SK-N-SH (cell line): ENCODE results near the gene ZNF337. TPM values are rescaled to one million over a fixed set of nuclear protein-coding genes. Genes with fewer than 3 reads are reported as not detected.

Experiments
- CTCF ChIA-PET: fragments of 300-600, 350-600 bp; formaldehyde crosslinking; extraction: SDS; loops from one replicate; lab custom pipeline; 2021; lab: Yijun Ruan, JAX
- POLR2A ChIA-PET: fragments of 350-600 bp; sonication (Branson Sonifier 250); formaldehyde crosslinking; extraction: SDS; loops from one replicate; lab custom pipeline; 2020; ENCODE audit warnings: antibody characterized with exemption, inconsistent platforms; lab: Yijun Ruan, JAX
- DNase-seq: peaks from one replicate; pipeline ENCODE4 v3.0.0; 2012
- H2AFZ ChIP-seq: fragments of 200-600 bp; sonication (generic); 2 replicates; pipeline ENCODE4 v1.8.1; 2016; ENCODE audit warnings: antibody characterized with exemption, mild to moderate bottlenecking, low read depth
- H3F3A ChIP-seq: fragments of 200-600 bp; sonication (generic); replicated peaks from 2 replicates; pipeline ENCODE3; 2016; ENCODE audit warnings: antibody characterized with exemption, mild to moderate bottlenecking; ENCODE audit not compliant: insufficient read depth
- H3K27ac ChIP-seq, 2 experiments: fragments of 200-500 bp in 1 of 2; fragments of 200-600 bp in 1 of 2; sonication (Bioruptor generic) in 1 of 2; sonication (generic), shearing (Covaris generic) in 1 of 2; 2 replicates each; pipeline versions ENCODE4 v1.5.1 to v1.6.1; 2014 to 2016; ENCODE audit warnings: low read depth in 2 of 2, inconsistent platforms in 1 of 2, low read length in 1 of 2, mild to moderate bottlenecking in 1 of 2, mixed read lengths in 1 of 2
- H3K27me3 ChIP-seq: fragments of 200-600 bp; sonication (generic), shearing (Covaris generic); 2 replicates; pipeline ENCODE4 v1.6.1; 2016; ENCODE audit warnings: mixed run types; ENCODE audit not compliant: insufficient read depth
- H3K36me3 ChIP-seq, 2 experiments: fragments of 200-500 bp in 1 of 2; fragments of 200-600 bp in 1 of 2; sonication (Bioruptor generic) in 1 of 2; sonication (generic) in 1 of 2; replicated peaks in 1 of 2; 2 replicates each; pipeline versions ENCODE3 to v1.5.1; 2014 to 2016; ENCODE audit warnings: low read length in 1 of 2, mild to moderate bottlenecking in 1 of 2; ENCODE audit not compliant: insufficient read depth in 2 of 2, control insufficient read depth in 1 of 2
- H3K4me1 ChIP-seq, 2 experiments: fragments of 200-500 bp in 1 of 2; fragments of 200-600 bp in 1 of 2; sonication (Bioruptor generic) in 1 of 2; sonication (generic), shearing (Covaris generic) in 1 of 2; 2 replicates each; pipeline versions ENCODE4 v1.5.1 to v1.6.1; 2014 to 2016; ENCODE audit warnings: low read depth in 1 of 2, low read length in 1 of 2, mixed run types in 1 of 2; ENCODE audit not compliant: insufficient read depth in 2 of 2, control insufficient read depth in 1 of 2
- H3K4me2 ChIP-seq: fragments of 200-600 bp; sonication (generic), shearing (Covaris generic); 2 replicates; pipeline ENCODE4 v1.6.1; 2017; ENCODE audit warnings: mixed run types
- H3K4me3 ChIP-seq, 2 experiments: fragments of 200-500 bp in 1 of 2; fragments of 200-600 bp in 1 of 2; sonication (Bioruptor generic) in 1 of 2; sonication (generic), shearing (Covaris generic) in 1 of 2; 2 replicates each; pipeline versions ENCODE4 v1.5.1 to v1.8.1; 2014 to 2016; ENCODE audit warnings: low read depth in 2 of 2, inconsistent platforms in 1 of 2, low read length in 1 of 2, mild to moderate bottlenecking in 1 of 2, mixed read lengths in 1 of 2, moderate library complexity in 1 of 2
- H3K79me2 ChIP-seq: fragments of 200-600 bp; sonication (generic); 2 replicates; pipeline ENCODE4 v1.8.1; 2017; ENCODE audit warnings: mild to moderate bottlenecking; ENCODE audit not compliant: insufficient read depth
- H3K9ac ChIP-seq: fragments of 200-600 bp; sonication (generic); 2 replicates; pipeline ENCODE4 v1.6.1; 2017; ENCODE audit warnings: mixed run types
- H3K9me2 ChIP-seq: fragments of 200-600 bp; sonication (generic); 2 replicates; pipeline ENCODE4 v1.6.1; 2017; ENCODE audit warnings: mixed run types
- H3K9me3 ChIP-seq: fragments of 200-600 bp; sonication (generic); 2 replicates; pipeline ENCODE4 v1.6.1; 2017; ENCODE audit warnings: mixed run types, mild to moderate bottlenecking, moderate library complexity
- H4K20me1 ChIP-seq: fragments of 200-600 bp; sonication (generic); 2 replicates; pipeline ENCODE4 v1.6.1; 2017; ENCODE audit warnings: mild to moderate bottlenecking, mixed run types; ENCODE audit not compliant: insufficient read depth
- EP300 ChIP-seq, 2 experiments: IDR thresholded peaks; 2 replicates each; pipeline versions ENCODE4 v1.4.0 to v1.6.1; 2012; ENCODE audit warnings: borderline replicate concordance in 1 of 2, low read depth in 1 of 2, low read length in 1 of 2
- EZH2phosphoT487 ChIP-seq: fragments of 200-600 bp; sonication (generic); IDR thresholded peaks from 2 replicates; pipeline ENCODE4 v1.6.1; 2017; ENCODE audit warnings: low read depth, mixed run types, mild to moderate bottlenecking, antibody characterized with exemption, moderate library complexity, borderline replicate concordance
- FOSL2 ChIP-seq: IDR thresholded peaks from 2 replicates; pipeline ENCODE4 v1.4.0; 2012; ENCODE audit warnings: low read depth, mild to moderate bottlenecking, moderate library complexity, borderline replicate concordance
- FOXM1 ChIP-seq: IDR thresholded peaks from 2 replicates; pipeline ENCODE4 v1.4.0; 2012; ENCODE audit warnings: low read depth, mild to moderate bottlenecking
- JUND ChIP-seq: IDR thresholded peaks from 2 replicates; pipeline ENCODE4 v1.4.0; 2012
- MEF2A ChIP-seq: IDR thresholded peaks from 2 replicates; pipeline ENCODE4 v1.4.0; 2012; ENCODE audit warnings: low read depth, borderline replicate concordance
- MXI1 ChIP-seq: IDR thresholded peaks from 2 replicates; pipeline ENCODE4 v1.6.1; 2012; ENCODE audit warnings: mild to moderate bottlenecking, low read depth, low read length, improper control_type of control experiment
- NFIC ChIP-seq: IDR thresholded peaks from 2 replicates; pipeline ENCODE4 v1.4.0; 2012; ENCODE audit warnings: borderline replicate concordance
- POLR2AphosphoS5 ChIP-seq: IDR thresholded peaks from 2 replicates; pipeline ENCODE4 v1.6.1; 2012; ENCODE audit warnings: low read depth, low read length
- RXRA ChIP-seq: IDR thresholded peaks from 2 replicates; pipeline ENCODE4 v1.4.0; 2012; ENCODE audit warnings: low read depth, mild to moderate bottlenecking, borderline replicate concordance
- TAF1 ChIP-seq: IDR thresholded peaks from 2 replicates; pipeline ENCODE4 v1.6.1; 2012; ENCODE audit warnings: low read depth, mild to moderate bottlenecking, low read length, moderate library complexity, borderline replicate concordance
- TEAD4 ChIP-seq: IDR thresholded peaks from 2 replicates; pipeline ENCODE4 v1.4.0; 2012; ENCODE audit warnings: mild to moderate bottlenecking, borderline replicate concordance; ENCODE audit not compliant: insufficient read depth
- YY1 ChIP-seq: IDR thresholded peaks from 2 replicates; pipeline ENCODE4 v1.4.0; 2012; ENCODE audit warnings: low read depth, mild to moderate bottlenecking
- WGBS: methylation state at CpG from one replicate; pipeline ENCODE4 v1.1.6; 2017; ENCODE audit warnings: low lambda C conversion rate; 5-methylcytosine and 5-hydroxymethylcytosine counted together
- polyA plus RNA-seq, 3 experiments: library from polyadenylated mRNA; depleted of rRNA; stranded (reverse); fragments of >200 nt; gene quantifications; 2 replicates each; pipeline ENCODE4 v1.2.3, GENCODE V29; 2012
- TF ChIP-seq, protein P1 (sequence below): fragments of 150-350 bp; IDR thresholded peaks from 2 replicates; pipeline ENCODE4 v1.6.1; 2016; ENCODE audit warnings: mild to moderate bottlenecking, low read depth, low read length
- TF ChIP-seq, protein P2 (sequence below): fragments of 200-600 bp; sonication (generic); IDR thresholded peaks from 2 replicates; pipeline ENCODE4 v1.6.1; 2017; ENCODE audit warnings: antibody characterized with exemption, mild to moderate bottlenecking, moderate library complexity
- TF ChIP-seq, protein P3 (sequence below): IDR thresholded peaks from 2 replicates; pipeline ENCODE4 v1.4.0; 2012; ENCODE audit warnings: low read depth
- TF ChIP-seq, protein P4 (sequence below): IDR thresholded peaks from 2 replicates; pipeline ENCODE4 v1.6.1; 2012; ENCODE audit warnings: mild to moderate bottlenecking, low read depth, low read length, moderate library complexity
- TF ChIP-seq, protein P5 (sequence below): IDR thresholded peaks from 2 replicates; pipeline ENCODE4 v1.4.0; 2012; ENCODE audit warnings: low read depth, borderline replicate concordance

The ZNF337 gene
- polyA plus RNA-seq, 1 of the 3 experiments (the other 2 are of a cell fraction) = 16.5 TPM

DNA sequence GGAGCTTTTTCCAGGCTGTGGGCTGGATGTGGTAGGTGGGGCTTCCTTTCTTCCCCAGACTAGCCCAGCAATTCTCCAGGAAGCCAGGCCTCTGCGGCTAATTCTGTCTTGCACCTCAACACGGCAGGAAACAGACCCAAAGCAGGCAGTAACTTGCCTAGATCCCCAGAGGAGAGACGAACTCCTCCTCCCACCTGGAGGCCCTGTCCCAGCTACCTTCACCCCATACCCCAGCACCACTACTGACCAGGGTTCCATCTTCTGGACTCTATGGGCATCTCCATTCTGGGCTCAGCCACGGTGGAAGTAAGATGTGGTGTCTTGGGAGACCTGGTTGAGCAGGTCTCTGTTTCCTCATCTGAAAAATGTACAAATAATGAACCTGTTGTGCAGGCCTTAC is 48.4 kb upstream of the ZNF337 start (continued):
- TF ChIP-seq JUND = no peak
- TF ChIP-seq YY1 = no peak
- no peak for TF ChIP-seq MXI1
- TF ChIP-seq, protein P1, sequence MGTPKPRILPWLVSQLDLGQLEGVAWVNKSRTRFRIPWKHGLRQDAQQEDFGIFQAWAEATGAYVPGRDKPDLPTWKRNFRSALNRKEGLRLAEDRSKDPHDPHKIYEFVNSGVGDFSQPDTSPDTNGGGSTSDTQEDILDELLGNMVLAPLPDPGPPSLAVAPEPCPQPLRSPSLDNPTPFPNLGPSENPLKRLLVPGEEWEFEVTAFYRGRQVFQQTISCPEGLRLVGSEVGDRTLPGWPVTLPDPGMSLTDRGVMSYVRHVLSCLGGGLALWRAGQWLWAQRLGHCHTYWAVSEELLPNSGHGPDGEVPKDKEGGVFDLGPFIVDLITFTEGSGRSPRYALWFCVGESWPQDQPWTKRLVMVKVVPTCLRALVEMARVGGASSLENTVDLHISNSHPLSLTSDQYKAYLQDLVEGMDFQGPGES = no peak

DNA sequence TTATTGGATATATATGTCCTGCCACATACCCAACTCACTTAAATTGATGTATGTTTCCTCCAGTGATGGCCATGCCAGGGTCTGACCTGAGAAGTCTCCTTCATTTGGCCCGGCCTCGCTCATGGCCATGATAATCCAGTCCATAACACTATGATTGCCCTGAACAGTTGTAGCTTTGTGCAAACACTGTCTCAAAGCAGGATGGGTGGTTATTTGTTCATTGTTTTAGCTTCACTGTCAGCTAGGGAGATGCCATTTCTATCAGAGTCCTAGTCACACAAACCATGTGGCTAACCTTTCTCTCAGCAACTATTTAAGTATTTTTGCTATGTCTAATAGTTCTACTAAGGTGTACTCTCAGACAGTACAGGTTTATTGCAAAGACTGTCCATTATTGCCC is 47.6 kb upstream of the ZNF337 start:
- 94% methylated on average over 2 of the region's 2 CpGs for WGBS
- Histone ChIP-seq H3K9me3 (peaks cover 2% of the 10 kb centered on the region; the same call in 1 of the 2 replicates), H3F3A (no peaks in the 10 kb centered on the region), H4K20me1 (no peaks in the 10 kb centered on the region), H3K36me3 (no peaks in the 10 kb centered on the region), H3K4me2 (no peak overlapping the region), H3K4me1 (no peaks in the 10 kb centered on the region), H3K9ac (no peak overlapping the region), H2AFZ (no peak overlapping the region), H3K9me2 (no peaks in the 10 kb centered on the region), H3K4me3 (no peak overlapping the region), H3K27me3 (no peaks in the 10 kb centered on the region), H3K79me2 (no peaks in the 10 kb centered on the region), H3K27ac (no peak overlapping the region)
- CTCF ChIA-PET = no interaction called here
- no peak for DNase-seq
- no peak for TF ChIP-seq RXRA
- TF ChIP-seq EP300 (IDR thresholded peaks at IDR 0.05; ENCODE audit: borderline replicate concordance in 1 of 2, low read depth in 1 of 2, low read length in 1 of 2) = no peak
- TF ChIP-seq FOXM1 = no peak
- TF ChIP-seq, protein P2, sequence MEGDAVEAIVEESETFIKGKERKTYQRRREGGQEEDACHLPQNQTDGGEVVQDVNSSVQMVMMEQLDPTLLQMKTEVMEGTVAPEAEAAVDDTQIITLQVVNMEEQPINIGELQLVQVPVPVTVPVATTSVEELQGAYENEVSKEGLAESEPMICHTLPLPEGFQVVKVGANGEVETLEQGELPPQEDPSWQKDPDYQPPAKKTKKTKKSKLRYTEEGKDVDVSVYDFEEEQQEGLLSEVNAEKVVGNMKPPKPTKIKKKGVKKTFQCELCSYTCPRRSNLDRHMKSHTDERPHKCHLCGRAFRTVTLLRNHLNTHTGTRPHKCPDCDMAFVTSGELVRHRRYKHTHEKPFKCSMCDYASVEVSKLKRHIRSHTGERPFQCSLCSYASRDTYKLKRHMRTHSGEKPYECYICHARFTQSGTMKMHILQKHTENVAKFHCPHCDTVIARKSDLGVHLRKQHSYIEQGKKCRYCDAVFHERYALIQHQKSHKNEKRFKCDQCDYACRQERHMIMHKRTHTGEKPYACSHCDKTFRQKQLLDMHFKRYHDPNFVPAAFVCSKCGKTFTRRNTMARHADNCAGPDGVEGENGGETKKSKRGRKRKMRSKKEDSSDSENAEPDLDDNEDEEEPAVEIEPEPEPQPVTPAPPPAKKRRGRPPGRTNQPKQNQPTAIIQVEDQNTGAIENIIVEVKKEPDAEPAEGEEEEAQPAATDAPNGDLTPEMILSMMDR = no peak
- TF ChIP-seq EZH2phosphoT487 = no peak
- no peak for TF ChIP-seq POLR2AphosphoS5
- no peak for TF ChIP-seq TEAD4
- POLR2A ChIA-PET = no interaction called here

DNA sequence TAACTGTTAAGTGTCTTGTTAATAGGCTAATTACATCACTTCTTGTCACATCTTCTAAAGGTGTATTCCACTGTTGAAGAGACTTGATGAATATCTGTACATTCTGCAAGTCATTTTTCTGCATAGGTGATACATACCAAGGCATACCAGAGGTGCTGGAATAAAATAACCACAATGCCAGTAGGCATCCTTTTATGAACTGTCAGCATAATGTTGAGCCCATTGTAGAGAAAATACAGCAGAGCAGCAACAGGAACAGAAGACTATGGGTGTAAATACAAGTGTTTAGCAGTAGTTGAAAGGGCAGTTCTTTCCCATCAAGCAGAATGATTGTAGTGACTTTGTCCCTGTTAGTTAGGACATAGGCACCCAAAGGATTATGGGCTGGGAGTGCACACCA is 44.4 kb upstream of the ZNF337 start:
- Histone ChIP-seq H3K4me2 (no peak overlapping the region), H3K27ac (no peak overlapping the region), H3K27me3 (no peaks in the 10 kb centered on the region), H2AFZ (no peak overlapping the region), H3K9me3 (peaks cover 4% of the 10 kb centered on the region; the same call in 1 of the 2 replicates), H3K4me1 (no peaks in the 10 kb centered on the region), H3K4me3 (no peak overlapping the region), H3K9me2 (no peaks in the 10 kb centered on the region), H4K20me1 (no peaks in the 10 kb centered on the region), H3K9ac (no peak overlapping the region), H3K79me2 (no peaks in the 10 kb centered on the region), H3K36me3 (no peaks in the 10 kb centered on the region), H3F3A (no peaks in the 10 kb centered on the region)
- ChIA-PET POLR2A (no interaction called here), CTCF (no interaction called here)
- DNase-seq = no peak
- TF ChIP-seq NFIC = no peak
- no peak for TF ChIP-seq MXI1
- no peak for TF ChIP-seq FOSL2
- TF ChIP-seq, protein P3, sequence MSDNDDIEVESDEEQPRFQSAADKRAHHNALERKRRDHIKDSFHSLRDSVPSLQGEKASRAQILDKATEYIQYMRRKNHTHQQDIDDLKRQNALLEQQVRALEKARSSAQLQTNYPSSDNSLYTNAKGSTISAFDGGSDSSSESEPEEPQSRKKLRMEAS = no peak
- TF ChIP-seq, protein P4, sequence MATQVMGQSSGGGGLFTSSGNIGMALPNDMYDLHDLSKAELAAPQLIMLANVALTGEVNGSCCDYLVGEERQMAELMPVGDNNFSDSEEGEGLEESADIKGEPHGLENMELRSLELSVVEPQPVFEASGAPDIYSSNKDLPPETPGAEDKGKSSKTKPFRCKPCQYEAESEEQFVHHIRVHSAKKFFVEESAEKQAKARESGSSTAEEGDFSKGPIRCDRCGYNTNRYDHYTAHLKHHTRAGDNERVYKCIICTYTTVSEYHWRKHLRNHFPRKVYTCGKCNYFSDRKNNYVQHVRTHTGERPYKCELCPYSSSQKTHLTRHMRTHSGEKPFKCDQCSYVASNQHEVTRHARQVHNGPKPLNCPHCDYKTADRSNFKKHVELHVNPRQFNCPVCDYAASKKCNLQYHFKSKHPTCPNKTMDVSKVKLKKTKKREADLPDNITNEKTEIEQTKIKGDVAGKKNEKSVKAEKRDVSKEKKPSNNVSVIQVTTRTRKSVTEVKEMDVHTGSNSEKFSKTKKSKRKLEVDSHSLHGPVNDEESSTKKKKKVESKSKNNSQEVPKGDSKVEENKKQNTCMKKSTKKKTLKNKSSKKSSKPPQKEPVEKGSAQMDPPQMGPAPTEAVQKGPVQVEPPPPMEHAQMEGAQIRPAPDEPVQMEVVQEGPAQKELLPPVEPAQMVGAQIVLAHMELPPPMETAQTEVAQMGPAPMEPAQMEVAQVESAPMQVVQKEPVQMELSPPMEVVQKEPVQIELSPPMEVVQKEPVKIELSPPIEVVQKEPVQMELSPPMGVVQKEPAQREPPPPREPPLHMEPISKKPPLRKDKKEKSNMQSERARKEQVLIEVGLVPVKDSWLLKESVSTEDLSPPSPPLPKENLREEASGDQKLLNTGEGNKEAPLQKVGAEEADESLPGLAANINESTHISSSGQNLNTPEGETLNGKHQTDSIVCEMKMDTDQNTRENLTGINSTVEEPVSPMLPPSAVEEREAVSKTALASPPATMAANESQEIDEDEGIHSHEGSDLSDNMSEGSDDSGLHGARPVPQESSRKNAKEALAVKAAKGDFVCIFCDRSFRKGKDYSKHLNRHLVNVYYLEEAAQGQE = no peak
- TF ChIP-seq TAF1 = no peak
- TF ChIP-seq, protein P5, sequence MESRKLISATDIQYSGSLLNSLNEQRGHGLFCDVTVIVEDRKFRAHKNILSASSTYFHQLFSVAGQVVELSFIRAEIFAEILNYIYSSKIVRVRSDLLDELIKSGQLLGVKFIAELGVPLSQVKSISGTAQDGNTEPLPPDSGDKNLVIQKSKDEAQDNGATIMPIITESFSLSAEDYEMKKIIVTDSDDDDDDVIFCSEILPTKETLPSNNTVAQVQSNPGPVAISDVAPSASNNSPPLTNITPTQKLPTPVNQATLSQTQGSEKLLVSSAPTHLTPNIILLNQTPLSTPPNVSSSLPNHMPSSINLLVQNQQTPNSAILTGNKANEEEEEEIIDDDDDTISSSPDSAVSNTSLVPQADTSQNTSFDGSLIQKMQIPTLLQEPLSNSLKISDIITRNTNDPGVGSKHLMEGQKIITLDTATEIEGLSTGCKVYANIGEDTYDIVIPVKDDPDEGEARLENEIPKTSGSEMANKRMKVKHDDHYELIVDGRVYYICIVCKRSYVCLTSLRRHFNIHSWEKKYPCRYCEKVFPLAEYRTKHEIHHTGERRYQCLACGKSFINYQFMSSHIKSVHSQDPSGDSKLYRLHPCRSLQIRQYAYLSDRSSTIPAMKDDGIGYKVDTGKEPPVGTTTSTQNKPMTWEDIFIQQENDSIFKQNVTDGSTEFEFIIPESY = no peak
- no peak for TF ChIP-seq FOXM1
- TF ChIP-seq MEF2A = no peak
- TF ChIP-seq EP300 (IDR thresholded peaks at IDR 0.05; ENCODE audit: borderline replicate concordance in 1 of 2, low read depth in 1 of 2, low read length in 1 of 2) = no peak
